ENCODE measurements around the gene ASB16. TPM values are rescaled to one million over a fixed set of nuclear protein-coding genes. Genes with fewer than 3 reads are reported as not detected.

Gene ASB16
- total and polyA plus RNA-seq, 9 of the 15 experiments (the other 6 are each of a cell fraction or from before 2014, with no cell fraction given) = 0.03 to 0.07 TPM; not detected in 7

DNA sequence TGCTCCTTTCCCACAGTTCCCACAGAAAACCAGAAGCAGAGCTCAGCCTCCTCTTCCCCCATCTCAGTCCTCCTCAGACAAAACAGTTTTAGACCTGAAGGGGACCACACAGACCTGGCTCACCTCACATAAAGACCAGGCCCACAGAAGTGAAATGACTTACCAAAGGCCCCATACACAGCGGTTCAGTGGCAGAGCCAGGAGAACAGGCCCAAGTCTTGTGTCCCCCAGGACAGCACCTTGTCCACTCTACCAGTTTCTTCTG lies 43.7 kb downstream of the ASB16 start:
- in situ Hi-C loops (cut with MboI) = loop anchor here (5.0 kb wide), 1 partner anchor 113 kb away; no protein-coding TSS in a partner anchor
- H3K27me3 ChIP-seq (ENCODE audit: control insufficient read depth in 2 of 2, insufficient read depth in 2 of 2, low read length in 2 of 2) = no peaks in the 10 kb centered on the region
- no peaks in the 10 kb centered on the region for H3K9me3 ChIP-seq (replicated peaks; ENCODE audit: control insufficient read depth, insufficient read depth, low read depth, low read length)
- H4K20me1 ChIP-seq (replicated peaks; ENCODE audit: control insufficient read depth, insufficient read depth, low read length) = peaks cover 12% of the 10 kb centered on the region
- intact Hi-C loops (cut with micrococcal nuclease) = no loop called here
- 70% methylated on average over 1 of the region's 1 CpG for WGBS (ENCODE audit: insufficient coverage, low coverage, missing lambda C conversion rate)
- ATAC-seq (no peak), FAIRE-seq (no peak), DNase-seq (ENCODE audit: extremely low read depth in 1 of 4, low spot score in 3 of 4) (no peak)
- ChIA-PET CTCF (ENCODE audit: low intra/inter-chr PET ratio) (no interaction called here), POLR2A (interaction anchor here (0.6 to 2.2 kb wide), 13 partner anchors 10 to 179 kb away, joined by 3 to 11 read pairs (median 3); no protein-coding TSS in a partner anchor)
- peaks cover 80% of the 10 kb centered on the region for H3K36me3 ChIP-seq (ENCODE audit: control insufficient read depth, insufficient read depth, low read length)
- no peak overlapping the region for H3K4me2 ChIP-seq (ENCODE audit: insufficient read depth, low read length)
- no peak overlapping the region for H3K4me3 ChIP-seq
- H3K27ac ChIP-seq (ENCODE audit: extremely low read depth, low read depth, low read length) = no peak overlapping the region
- peaks cover 4% of the 10 kb centered on the region for H3K9me1 ChIP-seq (ENCODE audit: control insufficient read depth, insufficient read depth, low read length)
- peaks cover 26 to 49% of the 10 kb centered on the region in 2 experiments for H3K4me1 ChIP-seq (replicated peaks in 1 of 2; ENCODE audit: control insufficient read depth in 2 of 2, insufficient read depth in 2 of 2, low read length in 2 of 2)
- no TSS peak for BruUV-seq (replicated peaks)
- H2AFZ ChIP-seq (ENCODE audit: low read depth, low read length) = no peak overlapping the region
- no peak overlapping the region for H3K9ac ChIP-seq (ENCODE audit: insufficient read depth in 1 of 2, low read depth in 2 of 2, low read length in 2 of 2)
- H3K79me2 ChIP-seq (ENCODE audit: control insufficient read depth, insufficient read depth, low read length) = peaks cover 37% of the 10 kb centered on the region
- TF ChIP-seq U2AF1 (optimal IDR thresholded peaks at IDR 0.05; ENCODE audit: low read depth, low read length) (no peak), POLR2B (IDR thresholded peaks at IDR 0.05; ENCODE audit: low read depth, partially characterized antibody) (no peak), TRIM24 (IDR thresholded peaks at IDR 0.05) (no peak), MYNN (IDR thresholded peaks at IDR 0.05) (no peak), MYNN (CRISPR knock-in tag; IDR thresholded peaks at IDR 0.05) (no peak), ZNF77 (CRISPR knock-in tag; IDR thresholded peaks at IDR 0.05) (no peak), CC2D1A (IDR thresholded peaks at IDR 0.05) (no peak), ZNF644 (tag; IDR thresholded peaks at IDR 0.05; ENCODE audit: low read depth) (no peak), ZNF280A (IDR thresholded peaks at IDR 0.05; ENCODE audit: low read depth, partially characterized antibody) (no peak), HNRNPK (IDR thresholded peaks at IDR 0.05; ENCODE audit: low read depth, low read length, poor library complexity, severe bottlenecking) (no peak), CHAMP1 (IDR thresholded peaks at IDR 0.05) (no peak), SUPT5H (IDR thresholded peaks at IDR 0.05) (no peak), ZNF717 (CRISPR knock-in tag; IDR thresholded peaks at IDR 0.05) (no peak), DLX4 (CRISPR knock-in tag; IDR thresholded peaks at IDR 0.05) (no peak)
- TF ChIP-seq, protein P1, sequence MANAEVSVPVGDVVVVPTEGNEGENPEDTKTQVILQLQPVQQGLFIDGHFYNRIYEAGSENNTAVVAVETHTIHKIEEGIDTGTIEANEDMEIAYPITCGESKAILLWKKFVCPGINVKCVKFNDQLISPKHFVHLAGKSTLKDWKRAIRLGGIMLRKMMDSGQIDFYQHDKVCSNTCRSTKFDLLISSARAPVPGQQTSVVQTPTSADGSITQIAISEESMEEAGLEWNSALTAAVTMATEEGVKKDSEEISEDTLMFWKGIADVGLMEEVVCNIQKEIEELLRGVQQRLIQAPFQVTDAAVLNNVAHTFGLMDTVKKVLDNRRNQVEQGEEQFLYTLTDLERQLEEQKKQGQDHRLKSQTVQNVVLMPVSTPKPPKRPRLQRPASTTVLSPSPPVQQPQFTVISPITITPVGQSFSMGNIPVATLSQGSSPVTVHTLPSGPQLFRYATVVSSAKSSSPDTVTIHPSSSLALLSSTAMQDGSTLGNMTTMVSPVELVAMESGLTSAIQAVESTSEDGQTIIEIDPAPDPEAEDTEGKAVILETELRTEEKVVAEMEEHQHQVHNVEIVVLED (CRISPR knock-in tag; IDR thresholded peaks at IDR 0.05) = no peak
- TF ChIP-seq, protein P2, sequence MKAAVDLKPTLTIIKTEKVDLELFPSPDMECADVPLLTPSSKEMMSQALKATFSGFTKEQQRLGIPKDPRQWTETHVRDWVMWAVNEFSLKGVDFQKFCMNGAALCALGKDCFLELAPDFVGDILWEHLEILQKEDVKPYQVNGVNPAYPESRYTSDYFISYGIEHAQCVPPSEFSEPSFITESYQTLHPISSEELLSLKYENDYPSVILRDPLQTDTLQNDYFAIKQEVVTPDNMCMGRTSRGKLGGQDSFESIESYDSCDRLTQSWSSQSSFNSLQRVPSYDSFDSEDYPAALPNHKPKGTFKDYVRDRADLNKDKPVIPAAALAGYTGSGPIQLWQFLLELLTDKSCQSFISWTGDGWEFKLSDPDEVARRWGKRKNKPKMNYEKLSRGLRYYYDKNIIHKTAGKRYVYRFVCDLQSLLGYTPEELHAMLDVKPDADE (conservative IDR thresholded peaks at IDR 0.05; ENCODE audit: control insufficient read depth, low read depth, low read length) = no peak
- TF ChIP-seq, protein P3, sequence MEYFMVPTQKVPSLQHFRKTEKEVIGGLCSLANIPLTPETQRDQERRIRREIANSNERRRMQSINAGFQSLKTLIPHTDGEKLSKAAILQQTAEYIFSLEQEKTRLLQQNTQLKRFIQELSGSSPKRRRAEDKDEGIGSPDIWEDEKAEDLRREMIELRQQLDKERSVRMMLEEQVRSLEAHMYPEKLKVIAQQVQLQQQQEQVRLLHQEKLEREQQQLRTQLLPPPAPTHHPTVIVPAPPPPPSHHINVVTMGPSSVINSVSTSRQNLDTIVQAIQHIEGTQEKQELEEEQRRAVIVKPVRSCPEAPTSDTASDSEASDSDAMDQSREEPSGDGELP (CRISPR knock-in tag; IDR thresholded peaks at IDR 0.05; ENCODE audit: borderline replicate concordance) = no peak
